Measurements from ENCODE around the gene CHKA.

DNA sequence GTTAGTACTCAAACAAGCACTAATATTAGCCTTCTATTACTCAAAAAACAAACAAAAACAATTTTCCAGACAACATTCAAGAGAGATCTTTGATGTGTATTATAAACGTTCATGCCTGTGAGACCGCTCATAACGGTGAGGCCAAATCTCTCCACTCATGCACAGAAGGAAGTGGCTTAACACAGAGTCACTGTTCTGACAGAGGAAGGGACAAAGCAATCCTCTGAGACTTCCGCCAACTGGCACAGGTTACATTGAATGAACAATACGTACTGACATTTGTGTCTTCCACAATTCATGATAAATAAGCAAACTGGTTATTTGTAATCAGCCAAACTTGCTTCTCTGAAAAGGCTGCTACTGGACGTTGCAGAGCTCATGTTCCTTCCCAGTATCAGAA lies 30.5 kb downstream of the CHKA start:
- no peak for TF ChIP-seq CTCF (optimal IDR thresholded peaks at IDR 0.05 in 1 of 3, IDR thresholded peaks at IDR 0.05 in 1 of 3, conservative IDR thresholded peaks at IDR 0.05 in 1 of 3; ENCODE audit: extremely low read depth in 1 of 3, insufficient read depth in 2 of 3, low read length in 3 of 3)
- TF ChIP-seq EZH2 (IDR thresholded peaks at IDR 0.05; ENCODE audit: low read length), result no peak
